ENCODE measurements around the gene RBBP6.

RBBP6 gene

GRCh38 chr16:24525970-24526559 lies 13.3 kb upstream of the RBBP6 start:
- H3K4me3 ChIP-seq (ENCODE audit: low read depth, low read length), result no peak overlapping the region

GRCh38 chr16:24526701-24527495 lies 12.5 kb upstream of the RBBP6 start:
- Histone ChIP-seq H3K4me3 (ENCODE audit: low read depth, low read length) (no peak overlapping the region), H3K36me3 (replicated peaks) (no peaks in the 10 kb centered on the region), H3K27ac (no peak overlapping the region), H3K27me3 (replicated peaks) (no peaks in the 10 kb centered on the region)
- TF ChIP-seq CTCF (IDR thresholded peaks at IDR 0.05; ENCODE audit: low read depth, low read length, missing control alignments), result no peak
- in situ Hi-C loops (cut with HindIII; ENCODE audit: low pct_ligation_motif_present, low sequenced_read_pairs), result no loop called here
- no peak for DNase-seq

More at GRCh38 chr16:24525970-24526559, 13.3 kb upstream of the RBBP6 start:
- Histone ChIP-seq H3K36me3 (replicated peaks) (no peaks in the 10 kb centered on the region), H3K27ac (no peak overlapping the region), H3K27me3 (replicated peaks) (no peaks in the 10 kb centered on the region)
- DNase-seq, result no peak
- TF ChIP-seq CTCF (IDR thresholded peaks at IDR 0.05; ENCODE audit: low read depth, low read length, missing control alignments), result no peak
- in situ Hi-C loops (cut with HindIII; ENCODE audit: low pct_ligation_motif_present, low sequenced_read_pairs), result no loop called here

GRCh38 chr16:24531166-24531565 lies 8.2 kb upstream of the RBBP6 start:
- no peak for DNase-seq
- no peak for TF ChIP-seq CTCF (IDR thresholded peaks at IDR 0.05; ENCODE audit: low read depth, low read length, missing control alignments)
- H3K27me3 ChIP-seq (replicated peaks), result no peaks in the 10 kb centered on the region
- no peak overlapping the region for H3K27ac ChIP-seq
- H3K36me3 ChIP-seq (replicated peaks), result no peaks in the 10 kb centered on the region
- in situ Hi-C loops (cut with HindIII; ENCODE audit: low pct_ligation_motif_present, low sequenced_read_pairs), result no loop called here
- H3K4me3 ChIP-seq (ENCODE audit: low read depth, low read length), result no peak overlapping the region

DNA sequence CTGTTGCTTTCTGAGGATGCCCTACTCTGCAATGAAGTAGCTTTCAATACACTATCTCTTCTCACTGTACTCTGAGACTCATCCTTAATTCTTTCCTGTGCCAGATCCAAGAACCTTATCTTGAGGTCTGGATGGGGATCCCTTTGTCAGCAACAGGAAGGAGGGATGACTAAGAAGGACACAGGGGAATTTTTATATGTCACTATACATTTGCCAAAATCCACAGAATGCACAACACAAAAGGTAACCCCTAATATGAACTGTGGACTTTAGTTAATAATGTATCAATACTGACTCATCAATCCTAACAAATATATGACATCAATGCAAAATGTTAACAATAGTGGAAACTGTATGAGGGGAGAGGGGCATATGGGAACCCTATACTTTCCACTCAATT lies 4.7 kb upstream of the RBBP6 start:
- Histone ChIP-seq H3K36me3 (replicated peaks) (peaks cover 1% of the 10 kb centered on the region), H3K4me3 (ENCODE audit: low read depth, low read length) (no peak overlapping the region), H3K27me3 (replicated peaks) (no peaks in the 10 kb centered on the region), H3K27ac (no peak overlapping the region)
- in situ Hi-C loops (cut with HindIII; ENCODE audit: low pct_ligation_motif_present, low sequenced_read_pairs), result no loop called here
- no peak for TF ChIP-seq CTCF (IDR thresholded peaks at IDR 0.05; ENCODE audit: low read depth, low read length, missing control alignments)
- no peak for DNase-seq

DNA sequence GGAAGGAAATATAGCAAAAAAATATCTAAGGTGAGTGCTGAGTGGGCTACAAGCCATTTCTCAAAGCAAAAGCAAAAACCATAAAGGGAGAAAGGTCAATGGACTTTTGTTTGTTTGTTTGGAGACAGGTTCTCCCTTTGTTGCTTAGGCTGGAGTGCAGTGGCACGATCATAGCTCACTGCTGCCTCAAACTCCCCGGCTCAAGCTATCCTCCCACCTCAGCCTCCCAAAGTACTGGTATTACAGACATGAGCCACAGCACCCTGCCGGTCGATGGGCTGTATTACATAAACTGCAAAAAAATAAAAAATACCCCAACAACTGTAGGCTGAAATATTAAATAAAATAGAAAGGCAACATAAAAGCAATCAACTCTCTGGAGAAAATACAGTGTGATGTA lies 3.5 kb upstream of the RBBP6 start:
- DNase-seq, result no peak
- no peak for TF ChIP-seq CTCF (IDR thresholded peaks at IDR 0.05; ENCODE audit: low read depth, low read length, missing control alignments)
- in situ Hi-C loops (cut with HindIII; ENCODE audit: low pct_ligation_motif_present, low sequenced_read_pairs), result no loop called here
- H3K27ac ChIP-seq, result no peak overlapping the region
- H3K27me3 ChIP-seq (replicated peaks), result no peaks in the 10 kb centered on the region
- peaks cover 2% of the 10 kb centered on the region for H3K36me3 ChIP-seq (replicated peaks)
- no peak overlapping the region for H3K4me3 ChIP-seq (ENCODE audit: low read depth, low read length)

Measured in brain microvascular endothelial cell (primary cell).